Natural killer cell treated with Interleukin-12 subunit alpha and Interleukin-12 subunit beta and Interleukin-15 and Interleukin-18, amount 100 ng/mL, for 72 hours (primary cell): ENCODE measurements around the gene ACOXL. TPM values are rescaled to one million over a fixed set of nuclear protein-coding genes. Genes with fewer than 3 reads are reported as not detected.

Source experiments
- ATAC-seq, 2 donors: fragments of 150-1000 bp; cut with Tn5 transposase in 1 of 2; sonication (Bioruptor Pico), chemical (Tn5 transposase) in 1 of 2; 2 replicates each; pipeline ENCODE4 v1.10.0; 2021
- DNase-seq: peaks from one replicate; pipeline ENCODE4 v3.0.0; 2022; ENCODE audit warnings: low spot score
- H3K27ac Mint-ChIP-seq, 2 donors: 1 replicate in 1 of 2; 2 replicates in 1 of 2; pipeline ENCODE4 v1.8.0; 2022; ENCODE audit warnings: mixed read lengths in 2 of 2, mild to moderate bottlenecking in 1 of 2, moderate library complexity in 1 of 2
- H3K27me3 Mint-ChIP-seq, 2 donors: 1 replicate in 1 of 2; 2 replicates in 1 of 2; pipeline ENCODE4 v1.8.0; 2022; ENCODE audit warnings: mixed read lengths in 2 of 2
- H3K36me3 Mint-ChIP-seq: one replicate; pipeline ENCODE4 v1.8.0; 2022; ENCODE audit warnings: mixed read lengths
- H3K4me1 Mint-ChIP-seq, 2 donors: 1 replicate in 1 of 2; 2 replicates in 1 of 2; pipeline ENCODE4 v1.8.0; 2022; ENCODE audit warnings: low read depth in 2 of 2, mixed read lengths in 2 of 2, mild to moderate bottlenecking in 1 of 2
- H3K4me3 Mint-ChIP-seq: one replicate; pipeline ENCODE4 v1.8.0; 2022; ENCODE audit warnings: mixed read lengths
- H3K9me3 Mint-ChIP-seq: 2 replicates; pipeline ENCODE4 v1.8.0; 2022; ENCODE audit warnings: mixed read lengths
- total RNA-seq, 2 donors: library from RNA; stranded (reverse); gene quantifications; one replicate each; pipeline ENCODE4 v1.2.3, GENCODE V29; 2022

ACOXL gene
- total RNA-seq, 2 donors from 2014 or later: 1.4 to 2.5 TPM

GRCh38 chr2:111024496-111024895 is 292.1 kb downstream of the ACOXL start:
- no peak overlapping the region for H3K27ac Mint-ChIP-seq

GRCh38 chr2:111025288-111025687 is 292.9 kb downstream of the ACOXL start:
- Mint-ChIP-seq H3K4me1 (peaks cover 17 to 26% of the 10 kb centered on the region in 2 donors), H3K9me3 (no peaks in the 10 kb centered on the region), H3K27ac (no peak overlapping the region), H3K4me3 (peak overlapping the region; percentile 5), H3K36me3 (peaks cover 4% of the 10 kb centered on the region), H3K27me3 (peaks cover 12% of the 10 kb centered on the region in 2 donors)
- DNase-seq: no peak
- ATAC-seq: peak; percentile 65 to 83

More at GRCh38 chr2:111024496-111024895, 292.1 kb downstream of the ACOXL start:
- peaks cover 4% of the 10 kb centered on the region for H3K36me3 Mint-ChIP-seq
- DNase-seq (no peak), ATAC-seq (no peak)
- H3K4me3 Mint-ChIP-seq: no peak overlapping the region
- H3K4me1 Mint-ChIP-seq: peaks cover 14 to 21% of the 10 kb centered on the region in 2 donors
- H3K9me3 Mint-ChIP-seq: no peaks in the 10 kb centered on the region
- peaks cover 6 to 12% of the 10 kb centered on the region in 2 donors for H3K27me3 Mint-ChIP-seq

- no peak for ATAC-seq
- Mint-ChIP-seq H3K4me1 (peaks cover 16 to 43% of the 10 kb centered on the region in 2 donors), H3K27ac (no peak overlapping the region), H3K4me3 (no peak overlapping the region), H3K27me3 (peaks cover 0 to 13% of the 10 kb centered on the region in 2 donors), H3K9me3 (no peaks in the 10 kb centered on the region), H3K36me3 (peaks cover 4% of the 10 kb centered on the region)
- no peak for DNase-seq
These were observed 296.3 kb downstream of the ACOXL start for GRCh38 chr2:111028720-111029119.

GRCh38 chr2:111029181-111029927 is 297.0 kb downstream of the ACOXL start:
- Mint-ChIP-seq H3K27me3 (peaks cover 4 to 15% of the 10 kb centered on the region in 2 donors), H3K4me1 (peaks cover 17 to 39% of the 10 kb centered on the region in 2 donors), H3K36me3 (peaks cover 4% of the 10 kb centered on the region), H3K4me3 (no peak overlapping the region), H3K9me3 (no peaks in the 10 kb centered on the region), H3K27ac (no peak overlapping the region)
- no peak for DNase-seq
- ATAC-seq: no peak

- H3K4me1 Mint-ChIP-seq: peaks cover 19 to 30% of the 10 kb centered on the region in 2 donors
- H3K27ac Mint-ChIP-seq: no peak overlapping the region
- ATAC-seq (peak in 1 of 2 donors; percentile 70), DNase-seq (no peak)
- H3K4me3 Mint-ChIP-seq: peak overlapping the region; percentile 5
- peaks cover 4% of the 10 kb centered on the region for H3K36me3 Mint-ChIP-seq
- H3K27me3 Mint-ChIP-seq: peaks cover 7 to 18% of the 10 kb centered on the region in 2 donors
- H3K9me3 Mint-ChIP-seq: no peaks in the 10 kb centered on the region
These were observed 298.0 kb downstream of the ACOXL start for GRCh38 chr2:111030260-111030891.

- no peak for DNase-seq
- peaks cover 7 to 21% of the 10 kb centered on the region in 2 donors for H3K27me3 Mint-ChIP-seq
- no peak overlapping the region for H3K27ac Mint-ChIP-seq
- peaks cover 20 to 25% of the 10 kb centered on the region in 2 donors for H3K4me1 Mint-ChIP-seq
- no peaks in the 10 kb centered on the region for H3K9me3 Mint-ChIP-seq
- H3K36me3 Mint-ChIP-seq: peaks cover 4% of the 10 kb centered on the region
- no peak for ATAC-seq
- H3K4me3 Mint-ChIP-seq: peak overlapping the region; percentile 5
These were observed 298.6 kb downstream of the ACOXL start for GRCh38 chr2:111030945-111031344.

- H3K27me3 Mint-ChIP-seq: peaks cover 12 to 24% of the 10 kb centered on the region in 2 donors
- H3K36me3 Mint-ChIP-seq: peaks cover 4% of the 10 kb centered on the region
- H3K27ac Mint-ChIP-seq: peak overlapping the region in 1 of 2 donors; percentile 64
- DNase-seq (no peak), ATAC-seq (no peak)
- no peaks in the 10 kb centered on the region for H3K9me3 Mint-ChIP-seq
- H3K4me1 Mint-ChIP-seq: peaks cover 23 to 26% of the 10 kb centered on the region in 2 donors
- H3K4me3 Mint-ChIP-seq: no peak overlapping the region
These were observed 299.4 kb downstream of the ACOXL start for GRCh38 chr2:111031546-111032478.

- peak overlapping the region in 1 of 2 donors; percentile 25 for H3K27ac Mint-ChIP-seq
- peaks cover 17 to 26% of the 10 kb centered on the region in 2 donors for H3K27me3 Mint-ChIP-seq
- peaks cover 23 to 33% of the 10 kb centered on the region in 2 donors for H3K4me1 Mint-ChIP-seq
- DNase-seq (no peak), ATAC-seq (no peak)
- no peak overlapping the region for H3K4me3 Mint-ChIP-seq
- peaks cover 4% of the 10 kb centered on the region for H3K36me3 Mint-ChIP-seq
- H3K9me3 Mint-ChIP-seq: no peaks in the 10 kb centered on the region
These were observed 300.5 kb downstream of the ACOXL start for GRCh38 chr2:111032721-111033429.

GRCh38 chr2:111034146-111034545 is 301.8 kb downstream of the ACOXL start:
- peaks cover 23 to 33% of the 10 kb centered on the region in 2 donors for H3K4me1 Mint-ChIP-seq
- H3K9me3 Mint-ChIP-seq: no peaks in the 10 kb centered on the region
- peaks cover 24 to 31% of the 10 kb centered on the region in 2 donors for H3K27me3 Mint-ChIP-seq
- ATAC-seq: no peak
- no peak overlapping the region for H3K4me3 Mint-ChIP-seq
- no peak for DNase-seq
- peak overlapping the region in 1 of 2 donors; percentile 39 for H3K27ac Mint-ChIP-seq
- H3K36me3 Mint-ChIP-seq: no peaks in the 10 kb centered on the region

GRCh38 chr2:111034606-111035005 is 302.2 kb downstream of the ACOXL start:
- no peak overlapping the region for H3K4me3 Mint-ChIP-seq
- H3K4me1 Mint-ChIP-seq: peaks cover 23 to 33% of the 10 kb centered on the region in 2 donors
- H3K9me3 Mint-ChIP-seq: no peaks in the 10 kb centered on the region
- ATAC-seq (no peak), DNase-seq (no peak)
- H3K36me3 Mint-ChIP-seq: no peaks in the 10 kb centered on the region
- peaks cover 24 to 31% of the 10 kb centered on the region in 2 donors for H3K27me3 Mint-ChIP-seq
- H3K27ac Mint-ChIP-seq: peak overlapping the region in 1 of 2 donors; percentile 39

- DNase-seq: no peak
- H3K9me3 Mint-ChIP-seq: no peaks in the 10 kb centered on the region
- H3K27me3 Mint-ChIP-seq: peaks cover 29 to 31% of the 10 kb centered on the region in 2 donors
- H3K4me1 Mint-ChIP-seq: peaks cover 16 to 22% of the 10 kb centered on the region in 2 donors
- peak in 1 of 2 donors; percentile 45 for ATAC-seq
- no peaks in the 10 kb centered on the region for H3K36me3 Mint-ChIP-seq
- no peak overlapping the region for H3K4me3 Mint-ChIP-seq
- H3K27ac Mint-ChIP-seq: no peak overlapping the region
These were observed 303.6 kb downstream of the ACOXL start for GRCh38 chr2:111035830-111036441.

GRCh38 chr2:111037128-111037527 is 304.8 kb downstream of the ACOXL start:
- H3K27me3 Mint-ChIP-seq: peaks cover 26 to 33% of the 10 kb centered on the region in 2 donors
- no peaks in the 10 kb centered on the region for H3K36me3 Mint-ChIP-seq
- DNase-seq (no peak), ATAC-seq (no peak)
- H3K4me3 Mint-ChIP-seq: no peak overlapping the region
- H3K27ac Mint-ChIP-seq: no peak overlapping the region
- no peaks in the 10 kb centered on the region for H3K9me3 Mint-ChIP-seq
- H3K4me1 Mint-ChIP-seq: peaks cover 11% of the 10 kb centered on the region in 2 donors
